ENCODE results near the gene PROSER3.
"Not testable (repeated sequence)": the region's sequence is repeated elsewhere in the genome, so short reads cannot be mapped to it uniquely, and the experiment has no call there.

- TF ChIP-seq CTCF (conservative IDR thresholded peaks at IDR 0.05 in 1 of 2, IDR thresholded peaks at IDR 0.05 in 1 of 2; ENCODE audit: low read depth in 1 of 2, low read length in 2 of 2); EZH2 (IDR thresholded peaks at IDR 0.05; ENCODE audit: low read length, missing control alignments): not testable (repeated sequence)
These were observed 14.4 kb downstream of the PROSER3 start for GRCh38 chr19:35772362-35772761.
